H9 (cell line): ENCODE results near the gene PTDSS2. TPM values are rescaled to one million over a fixed set of nuclear protein-coding genes. Genes with fewer than 3 reads are reported as not detected.

Experiments
- DNase-seq: peaks from one replicate; pipeline ENCODE4 v3.0.0-alpha.2; 2017
- H2AFZ ChIP-seq: one replicate; pipeline ENCODE4 v1.6.1; 2013; ENCODE audit warnings: mild to moderate bottlenecking, low read length, control low read depth, moderate library complexity
- H2AK5ac ChIP-seq: 2 replicates; pipeline ENCODE4 v1.6.1; 2013; ENCODE audit warnings: low read length, control low read depth, mixed read lengths; ENCODE audit not compliant: insufficient read length
- H2BK120ac ChIP-seq: one replicate; pipeline ENCODE4 v1.6.1; 2013; ENCODE audit warnings: low read depth, mild to moderate bottlenecking, low read length, control low read depth, inconsistent platforms; ENCODE audit not compliant: poor library complexity, severe bottlenecking
- H2BK12ac ChIP-seq: 2 replicates; pipeline ENCODE4 v1.6.1; 2013; ENCODE audit warnings: low read length, control low read depth, mixed read lengths, low read depth; ENCODE audit not compliant: insufficient read length
- H2BK15ac ChIP-seq: 2 replicates; pipeline ENCODE4 v1.6.1; 2013; ENCODE audit warnings: low read depth, low read length, control low read depth
- H2BK20ac ChIP-seq: one replicate; pipeline ENCODE4 v1.6.1; 2013; ENCODE audit warnings: low read depth, mild to moderate bottlenecking, low read length, control low read depth, inconsistent platforms; ENCODE audit not compliant: poor library complexity, severe bottlenecking
- H2BK5ac ChIP-seq: 2 replicates; pipeline ENCODE4 v1.6.1; 2013; ENCODE audit warnings: low read length, control low read depth, mixed read lengths; ENCODE audit not compliant: insufficient read length
- H3K14ac ChIP-seq: 2 replicates; pipeline ENCODE4 v1.6.1; 2013; ENCODE audit warnings: low read length, control low read depth; ENCODE audit not compliant: insufficient read depth
- H3K18ac ChIP-seq: 2 replicates; pipeline ENCODE4 v1.6.1; 2013; ENCODE audit warnings: low read depth, mild to moderate bottlenecking, mixed read lengths, low read length, control low read depth; ENCODE audit not compliant: insufficient read length
- H3K23ac ChIP-seq: 2 replicates; pipeline ENCODE4 v1.6.1; 2013; ENCODE audit warnings: low read length, control low read depth, mixed read lengths, low read depth; ENCODE audit not compliant: insufficient read length
- H3K23me2 ChIP-seq: 2 replicates; pipeline ENCODE4 v1.6.1; 2013; ENCODE audit warnings: low read depth, mild to moderate bottlenecking, mixed read lengths, low read length, control low read depth; ENCODE audit not compliant: insufficient read length, poor library complexity, severe bottlenecking
- H3K27ac ChIP-seq: 2 replicates; pipeline ENCODE4 v1.5.1; 2013; ENCODE audit warnings: low read length, control low read depth, mixed read lengths, low read depth; ENCODE audit not compliant: insufficient read length
- H3K27me3 ChIP-seq: 2 replicates; pipeline ENCODE4 v1.6.1; 2013; ENCODE audit warnings: low read length, control low read depth, inconsistent platforms; ENCODE audit not compliant: insufficient read depth
- H3K4ac ChIP-seq: 2 replicates; pipeline ENCODE4 v1.6.1; 2013; ENCODE audit warnings: low read depth, mild to moderate bottlenecking, control low read depth, inconsistent platforms, low read length, moderate library complexity
- H3K4me1 ChIP-seq: 2 replicates; pipeline ENCODE4 v1.6.1; 2013; ENCODE audit warnings: low read length, control low read depth, inconsistent platforms; ENCODE audit not compliant: insufficient read depth
- H3K4me2 ChIP-seq: 2 replicates; pipeline ENCODE4 v1.6.1; 2013; ENCODE audit warnings: low read length, control low read depth, mixed read lengths; ENCODE audit not compliant: insufficient read length, insufficient read depth
- H3K56ac ChIP-seq: 2 replicates; pipeline ENCODE4 v1.6.1; 2013; ENCODE audit warnings: low read depth, mild to moderate bottlenecking, mixed read lengths, low read length, control low read depth; ENCODE audit not compliant: insufficient read length
- H3K79me1 ChIP-seq: 2 replicates; pipeline ENCODE4 v1.6.1; 2013; ENCODE audit warnings: low read depth, mild to moderate bottlenecking, moderate library complexity, low read length, control low read depth, inconsistent platforms; ENCODE audit not compliant: insufficient read depth, poor library complexity, severe bottlenecking
- H3K79me2 ChIP-seq: 2 replicates; pipeline ENCODE4 v1.6.1; 2013; ENCODE audit warnings: low read length, control low read depth, inconsistent platforms; ENCODE audit not compliant: insufficient read depth
- H3K9ac ChIP-seq: 2 replicates; pipeline ENCODE4 v1.6.1; 2013; ENCODE audit warnings: low read length, control low read depth, mixed read lengths; ENCODE audit not compliant: insufficient read length; ENCODE audit errors: extremely low read depth
- H3K9me3 ChIP-seq: one replicate; pipeline ENCODE4 v1.6.1; 2013; ENCODE audit warnings: low read depth, low read length, inconsistent platforms; ENCODE audit not compliant: control insufficient read depth
- H3T11ph ChIP-seq: one replicate; pipeline ENCODE4 v1.6.1; 2013; ENCODE audit warnings: mild to moderate bottlenecking, low read length, control low read depth, inconsistent platforms
- H4K20me1 ChIP-seq: one replicate; pipeline ENCODE4 v1.6.1; 2013; ENCODE audit not compliant: control insufficient read depth, insufficient read length, insufficient read depth
- H4K5ac ChIP-seq: 2 replicates; pipeline ENCODE4 v1.6.1; 2013; ENCODE audit warnings: low read depth, mild to moderate bottlenecking, mixed read lengths, low read length, control low read depth; ENCODE audit not compliant: insufficient read length
- H4K8ac ChIP-seq: replicated peaks from 2 replicates; pipeline ENCODE4 v1.6.1; 2013; ENCODE audit warnings: low read length, control low read depth, mixed read lengths, low read depth; ENCODE audit not compliant: insufficient read length
- H4K91ac ChIP-seq: 2 replicates; pipeline ENCODE4 v1.6.1; 2013; ENCODE audit warnings: low read depth, mild to moderate bottlenecking, moderate library complexity, mixed read lengths, low read length, control low read depth; ENCODE audit not compliant: insufficient read length
- H3K27ac Mint-ChIP-seq, 3 experiments: 2 replicates in 2 of 3; 3 replicates in 1 of 3; pipeline ENCODE4 v1.8.0; 2020 to 2021; ENCODE audit warnings: mixed read lengths in 3 of 3, mild to moderate bottlenecking in 1 of 3, moderate library complexity in 1 of 3
- H3K27me3 Mint-ChIP-seq: 2 replicates; pipeline ENCODE4 v1.8.0; 2021; ENCODE audit warnings: low read depth, mild to moderate bottlenecking, moderate library complexity, mixed read lengths
- H3K36me3 Mint-ChIP-seq, 3 experiments: 2 replicates in 2 of 3; 3 replicates in 1 of 3; pipeline ENCODE4 v1.8.0; 2020 to 2021; ENCODE audit warnings: low read depth in 3 of 3, mixed read lengths in 3 of 3; ENCODE audit not compliant: insufficient read depth in 1 of 3
- H3K4me1 Mint-ChIP-seq, 2 experiments: 2 replicates each; pipeline ENCODE4 v1.8.0; 2020; ENCODE audit warnings: mixed read lengths in 2 of 2
- H3K4me3 Mint-ChIP-seq, 2 experiments: 2 replicates in 1 of 2; 3 replicates in 1 of 2; pipeline ENCODE4 v1.8.0; 2020 to 2021; ENCODE audit warnings: mild to moderate bottlenecking in 2 of 2, mixed read lengths in 2 of 2, moderate library complexity in 1 of 2
- H3K9me3 Mint-ChIP-seq, 2 experiments: 2 replicates in 1 of 2; 3 replicates in 1 of 2; pipeline ENCODE4 v1.8.0; 2020; ENCODE audit warnings: mild to moderate bottlenecking in 2 of 2, mixed read lengths in 2 of 2, moderate library complexity in 1 of 2
- WGBS: extraction: QIAGEN DNeasy Blood & Tissue Kit; methylation state at CpG from one replicate; pipeline ENCODE4 v1.1.7; 2013; ENCODE audit warnings: missing lambda C conversion rate, low lambda C conversion rate, mixed read lengths; ENCODE audit not compliant: insufficient read length; ENCODE audit errors: extremely low coverage; 5-methylcytosine and 5-hydroxymethylcytosine counted together
- total RNA-seq: library from RNA; stranded (reverse); gene quantifications from 2 replicates; pipeline ENCODE4 v1.2.1, GENCODE V29; 2021
- TF ChIP-seq, protein P1 (sequence below): fragments of 200-600 bp; sonication (generic); conservative IDR thresholded peaks from 3 replicates; pipeline ENCODE4 v1.8.0; 2021; ENCODE audit warnings: antibody characterized with exemption, mild to moderate bottlenecking

PTDSS2 gene
- total RNA-seq, 1 experiment from 2014 or later: 55.3 TPM

DNA sequence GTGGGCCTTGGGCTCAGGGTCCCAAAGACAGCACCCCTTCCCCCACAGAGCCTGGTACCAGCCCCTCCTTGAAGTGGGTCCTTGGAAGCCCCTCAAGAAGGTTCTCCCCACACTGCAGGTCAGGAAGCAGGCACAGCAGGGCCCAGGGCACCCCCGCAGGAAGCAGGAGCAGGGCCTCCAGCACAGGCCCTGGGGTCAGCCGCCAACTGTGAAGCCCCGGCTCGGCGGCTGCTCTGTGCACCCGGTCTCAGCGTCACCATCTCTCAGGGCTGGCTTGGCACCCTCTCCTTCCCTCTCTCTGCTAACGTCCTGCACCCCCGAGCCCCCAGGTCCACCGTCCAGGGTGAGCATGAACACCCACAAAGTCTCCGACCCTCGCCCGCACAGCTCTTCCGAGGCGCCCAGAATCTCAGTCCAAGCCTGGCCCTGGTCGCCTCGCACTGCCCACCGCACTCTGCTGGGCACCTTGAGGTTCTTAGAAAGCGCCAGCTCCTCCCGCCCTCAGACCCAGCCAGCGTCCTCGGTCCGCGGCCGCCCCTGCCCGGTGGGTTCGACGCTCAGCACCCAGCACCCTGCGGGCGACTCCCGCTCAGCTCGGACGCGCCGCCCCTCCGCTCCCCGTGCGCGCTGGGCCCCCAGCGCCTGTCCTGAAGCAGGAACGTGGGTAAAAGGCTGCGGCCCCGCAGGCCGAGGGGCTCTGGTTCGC lies 33.9 kb upstream of the PTDSS2 start:
- Histone ChIP-seq H3K4me2 (peak overlapping the region; percentile 33), H4K8ac (no peak overlapping the region), H2BK20ac (no peak overlapping the region), H2BK5ac (no peak overlapping the region), H2AK5ac (no peak overlapping the region), H3T11ph (no peak overlapping the region), H3K18ac (no peak overlapping the region), H3K23ac (no peak overlapping the region), H4K20me1 (peaks cover 8% of the 10 kb centered on the region), H3K79me1 (no peaks in the 10 kb centered on the region), H2AFZ (no peak overlapping the region), H4K91ac (no peak overlapping the region), H3K56ac (no peak overlapping the region), H3K9ac (no peak overlapping the region), H3K27ac (no peak overlapping the region), H2BK12ac (no peak overlapping the region), H3K27me3 (no peaks in the 10 kb centered on the region; the same call in 1 of the 2 replicates), H2BK120ac (no peak overlapping the region), H3K23me2 (peaks cover 10% of the 10 kb centered on the region), H3K4ac (no peak overlapping the region), H2BK15ac (no peak overlapping the region), H3K79me2 (no peaks in the 10 kb centered on the region; the same call in 1 of the 2 replicates), H3K14ac (peak overlapping the region; percentile 67), H3K9me3 (no peaks in the 10 kb centered on the region), H3K4me1 (peaks cover 2% of the 10 kb centered on the region; the same call in 1 of the 2 replicates), H4K5ac (no peak overlapping the region)
- WGBS: no CpG with 5 or more reads among the region's 45 CpGs
- Mint-ChIP-seq H3K36me3 (no peaks in the 10 kb centered on the region; a peak in 1 of 7 replicates), H3K4me1 (peaks cover 17 to 26% of the 10 kb centered on the region in 2 experiments), H3K9me3 (no peaks in the 10 kb centered on the region; a peak in 1 of 5 replicates), H3K4me3 (peak overlapping the region; percentile 75 to 79), H3K27me3 (peaks cover 20% of the 10 kb centered on the region), H3K27ac (no peak overlapping the region)
- TF ChIP-seq, protein P1, sequence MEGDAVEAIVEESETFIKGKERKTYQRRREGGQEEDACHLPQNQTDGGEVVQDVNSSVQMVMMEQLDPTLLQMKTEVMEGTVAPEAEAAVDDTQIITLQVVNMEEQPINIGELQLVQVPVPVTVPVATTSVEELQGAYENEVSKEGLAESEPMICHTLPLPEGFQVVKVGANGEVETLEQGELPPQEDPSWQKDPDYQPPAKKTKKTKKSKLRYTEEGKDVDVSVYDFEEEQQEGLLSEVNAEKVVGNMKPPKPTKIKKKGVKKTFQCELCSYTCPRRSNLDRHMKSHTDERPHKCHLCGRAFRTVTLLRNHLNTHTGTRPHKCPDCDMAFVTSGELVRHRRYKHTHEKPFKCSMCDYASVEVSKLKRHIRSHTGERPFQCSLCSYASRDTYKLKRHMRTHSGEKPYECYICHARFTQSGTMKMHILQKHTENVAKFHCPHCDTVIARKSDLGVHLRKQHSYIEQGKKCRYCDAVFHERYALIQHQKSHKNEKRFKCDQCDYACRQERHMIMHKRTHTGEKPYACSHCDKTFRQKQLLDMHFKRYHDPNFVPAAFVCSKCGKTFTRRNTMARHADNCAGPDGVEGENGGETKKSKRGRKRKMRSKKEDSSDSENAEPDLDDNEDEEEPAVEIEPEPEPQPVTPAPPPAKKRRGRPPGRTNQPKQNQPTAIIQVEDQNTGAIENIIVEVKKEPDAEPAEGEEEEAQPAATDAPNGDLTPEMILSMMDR: no peak
- DNase-seq: no peak
